Hematopoietic multipotent progenitor cell treated with erythropoietin and hydrocortisone succinate and interleukin-3 and kit ligand, for 6 days (in vitro differentiated cells): ENCODE measurements around the gene FIGNL1.

ENCODE experiments used
- DNase-seq: peaks from one replicate; pipeline ENCODE4 v3.0.0-alpha.2; 2015

The FIGNL1 gene

DNA sequence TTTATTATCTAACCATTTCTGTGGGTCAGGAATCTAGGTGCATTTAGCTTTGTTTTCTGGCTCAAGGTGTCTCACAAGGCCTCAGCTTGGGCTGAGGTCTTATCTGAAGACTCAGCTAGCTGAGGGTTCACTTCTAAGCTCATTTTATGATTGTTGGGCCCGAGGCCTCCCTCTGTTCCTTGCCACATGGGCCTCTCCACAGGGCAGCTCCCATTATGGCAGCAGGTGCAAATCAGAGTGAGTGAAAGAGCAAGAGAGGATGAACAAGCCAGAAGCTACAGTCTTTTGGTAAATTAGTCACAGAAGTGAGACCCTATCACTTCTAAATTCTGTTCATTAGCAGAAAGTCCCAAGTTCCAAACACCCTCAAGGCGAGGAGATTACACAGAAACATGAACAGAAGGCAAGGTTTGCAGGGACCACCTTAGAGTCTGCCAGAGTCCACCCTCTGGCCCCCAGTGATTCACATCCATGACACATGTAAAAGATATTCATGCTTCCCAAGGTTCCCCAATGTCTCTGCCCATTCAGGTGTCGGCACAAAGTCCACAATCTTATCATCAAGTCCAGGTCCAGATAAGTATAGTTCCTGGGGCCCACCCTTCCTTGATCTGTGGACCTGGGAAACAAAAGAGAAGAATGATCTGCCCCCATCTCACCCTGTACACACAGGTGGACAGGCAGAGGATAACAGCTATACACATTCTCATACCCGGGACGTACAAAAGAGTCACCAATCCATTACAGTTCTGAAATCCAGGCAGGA, 23.7 kb downstream of the FIGNL1 start:
- no peak for DNase-seq

DNA sequence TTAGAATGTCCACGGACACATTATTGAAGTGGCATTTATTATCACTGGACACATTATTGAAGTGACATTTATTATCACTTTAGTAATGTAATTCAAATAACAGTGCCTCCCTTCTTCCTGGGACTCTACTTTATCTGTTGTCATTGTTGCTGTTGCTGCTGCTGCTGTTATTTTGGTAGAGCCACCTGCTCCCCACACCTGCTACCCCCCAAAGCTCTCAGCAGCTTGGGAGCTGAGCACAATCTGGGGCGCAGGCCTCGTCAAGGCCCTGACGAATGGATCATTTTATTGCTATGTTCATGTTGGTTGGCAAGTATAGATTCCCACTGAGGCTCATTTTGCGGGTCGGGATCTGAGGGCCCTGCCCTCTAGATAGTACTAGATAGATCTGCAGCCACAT, 24.8 kb downstream of the FIGNL1 start:
- DNase-seq: no peak

DNA sequence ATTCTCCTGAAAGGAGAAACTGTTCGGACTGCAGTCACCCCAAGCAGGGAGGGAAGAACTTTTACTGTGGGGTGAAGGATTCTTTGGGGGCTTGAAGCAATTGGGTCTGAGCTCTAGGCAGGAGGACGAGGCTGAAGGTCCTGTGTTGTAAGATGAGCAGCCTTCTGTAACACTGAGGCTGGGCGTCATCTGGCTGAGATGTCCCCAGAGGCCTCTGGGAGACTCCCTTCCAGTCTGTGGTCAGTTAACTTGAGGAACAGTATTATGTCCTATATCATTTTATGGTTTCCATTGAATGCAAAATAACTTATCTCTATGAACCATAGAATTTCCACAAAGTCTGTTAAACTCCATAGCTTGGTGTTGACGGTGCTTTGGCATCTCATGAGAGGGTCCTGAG, 26.3 kb downstream of the FIGNL1 start:
- no peak for DNase-seq

DNA sequence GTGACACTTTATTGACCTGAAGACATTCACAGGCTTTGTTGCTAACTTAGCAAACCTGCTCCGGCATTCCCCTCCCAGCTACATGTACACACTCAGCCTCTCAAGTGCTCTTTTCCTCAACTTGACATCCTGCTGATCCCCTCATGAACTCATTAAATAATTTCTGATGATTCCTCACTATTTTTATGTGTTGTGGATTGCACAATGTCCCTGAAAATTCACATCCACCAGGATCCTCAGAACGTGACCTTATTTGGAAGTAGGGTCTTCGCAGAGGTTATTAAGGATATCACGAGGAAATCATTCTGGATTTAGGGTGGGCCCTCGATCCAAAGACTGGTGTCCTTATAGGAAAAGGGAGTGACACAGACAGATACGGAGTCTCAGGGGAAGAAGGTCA, 27.3 kb downstream of the FIGNL1 start:
- DNase-seq: no peak

DNA sequence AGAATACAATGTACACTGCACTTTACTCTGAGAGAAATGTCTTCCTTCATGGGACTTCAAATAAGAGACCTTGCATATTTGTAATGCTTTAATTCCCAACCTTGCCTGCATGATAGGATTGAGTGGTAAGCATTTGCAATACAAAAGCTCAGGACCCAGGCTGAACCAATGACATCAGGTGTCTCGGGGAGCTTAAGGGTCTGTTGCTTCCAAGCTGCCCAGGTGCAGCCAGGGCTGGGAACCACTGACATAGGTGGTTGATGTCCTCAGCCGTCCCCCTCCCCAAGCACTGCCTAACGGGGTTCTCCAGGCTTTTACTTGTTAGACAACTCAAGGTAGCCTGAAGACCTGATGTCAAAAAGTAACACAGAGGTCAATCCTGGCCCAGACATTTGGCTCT, 29.1 kb downstream of the FIGNL1 start:
- no peak for DNase-seq

DNA sequence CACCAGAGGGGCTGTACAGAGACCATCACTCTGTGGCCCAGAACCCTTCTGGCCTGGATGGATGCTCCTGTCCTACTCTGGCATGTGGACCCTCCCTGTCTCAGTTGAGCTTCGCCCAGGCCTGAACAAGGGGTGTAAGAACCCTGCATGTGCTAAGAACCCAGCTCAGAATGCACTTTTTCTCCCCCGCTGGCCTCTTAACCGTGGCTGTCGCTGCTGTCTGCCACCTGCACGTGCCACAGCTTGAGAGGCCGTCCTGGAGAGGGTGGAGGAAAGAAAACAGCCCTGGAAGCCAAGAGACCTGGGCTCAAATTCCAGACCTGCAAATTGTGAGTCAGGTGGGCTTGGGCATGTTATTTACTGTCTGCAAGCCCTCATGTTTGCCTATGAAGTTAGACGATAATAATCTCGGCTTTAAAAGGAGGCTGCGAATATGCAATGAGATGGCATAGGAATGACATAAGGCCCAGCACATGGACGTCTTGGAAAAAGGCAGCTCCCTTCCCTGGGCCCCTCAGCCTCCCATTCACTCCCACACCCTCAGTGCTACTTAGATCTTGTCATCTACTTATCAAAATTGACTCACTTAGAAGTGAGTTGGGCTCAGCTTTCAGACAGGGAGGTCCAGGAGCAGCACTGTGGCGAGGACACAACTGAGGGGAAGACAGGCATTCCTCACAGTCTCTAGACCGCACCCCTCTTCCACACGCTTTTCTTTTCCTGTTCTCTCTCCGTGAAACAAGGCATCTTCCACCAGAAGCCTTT, 31.4 kb downstream of the FIGNL1 start:
- no peak for DNase-seq

DNA sequence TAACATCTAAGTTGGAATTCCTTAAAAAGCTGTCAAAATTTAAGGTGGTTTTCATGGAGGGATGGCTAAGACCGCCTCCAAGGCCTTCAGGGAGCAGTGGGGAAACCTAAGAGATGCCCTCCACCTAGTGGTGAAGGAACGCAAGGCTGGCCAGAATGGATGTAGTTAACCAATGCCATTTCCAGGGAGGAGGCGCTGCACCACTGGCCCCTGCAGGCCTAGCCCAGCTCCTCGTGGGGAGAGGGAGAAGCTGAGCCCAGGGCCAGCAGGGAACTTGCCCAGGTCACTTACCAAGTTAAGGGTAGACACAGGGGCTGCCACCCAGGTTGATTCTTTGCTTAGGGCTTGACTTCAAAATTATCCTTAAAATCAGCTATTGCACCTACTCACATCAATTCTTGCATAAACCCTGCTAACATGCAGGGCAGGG, 32.0 kb downstream of the FIGNL1 start:
- DNase-seq: peak; percentile 95

DNA sequence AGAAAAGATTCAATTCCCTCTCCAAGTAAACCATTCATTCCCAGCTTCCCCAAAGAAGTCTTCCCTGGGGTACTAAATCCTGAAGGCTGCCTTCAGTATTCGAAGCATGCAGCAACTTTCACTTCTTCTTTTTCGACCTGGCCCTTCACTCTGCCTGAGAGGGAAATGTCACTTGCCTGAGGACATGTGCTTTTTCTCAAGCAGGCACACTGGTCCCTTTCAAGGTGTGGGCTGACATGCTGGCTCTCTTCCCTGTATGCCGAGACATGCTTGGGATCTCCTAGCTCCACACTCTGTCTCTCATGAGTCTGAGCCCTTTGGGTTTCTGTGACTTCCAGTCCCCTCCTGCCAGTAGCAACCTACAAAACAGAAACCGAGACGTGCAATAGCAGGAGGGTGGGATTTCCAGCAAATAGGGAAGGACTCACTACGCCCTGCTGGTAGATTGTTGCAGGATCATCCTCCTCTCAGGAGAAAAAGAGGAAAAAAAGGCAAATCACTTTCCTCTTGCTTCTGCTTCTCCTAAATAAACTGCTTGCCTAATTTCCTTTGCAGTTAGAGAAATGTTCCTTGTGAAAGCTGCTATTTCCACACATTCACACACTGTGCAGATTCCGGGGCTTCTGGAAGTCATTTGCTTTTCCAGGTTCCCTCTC, 33.5 kb downstream of the FIGNL1 start:
- DNase-seq: peak; percentile 39

DNA sequence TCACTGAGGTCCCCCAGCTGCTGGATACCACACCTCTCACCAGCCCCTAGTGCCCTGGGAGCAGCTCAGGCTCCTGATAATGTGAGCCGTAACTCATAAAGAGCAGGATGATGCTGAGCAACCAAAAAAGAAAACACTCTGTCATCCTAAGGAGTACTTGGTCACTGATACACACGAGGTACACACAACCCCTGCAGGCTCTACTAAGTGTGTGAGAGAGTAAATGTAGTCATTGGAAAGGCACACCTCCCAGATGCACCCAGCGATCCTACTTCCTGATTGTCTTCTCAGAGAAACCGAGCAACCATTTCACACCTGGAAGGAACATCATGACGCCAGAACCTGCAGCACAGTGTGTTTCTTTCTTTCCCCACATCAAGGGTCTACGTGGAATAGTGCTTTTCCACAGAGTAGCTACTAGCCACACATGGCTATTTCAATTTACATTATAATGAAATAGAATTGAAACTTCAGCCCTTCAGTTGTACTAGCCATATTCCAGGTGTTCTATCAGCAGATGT, 34.2 kb downstream of the FIGNL1 start:
- no peak for DNase-seq

DNA sequence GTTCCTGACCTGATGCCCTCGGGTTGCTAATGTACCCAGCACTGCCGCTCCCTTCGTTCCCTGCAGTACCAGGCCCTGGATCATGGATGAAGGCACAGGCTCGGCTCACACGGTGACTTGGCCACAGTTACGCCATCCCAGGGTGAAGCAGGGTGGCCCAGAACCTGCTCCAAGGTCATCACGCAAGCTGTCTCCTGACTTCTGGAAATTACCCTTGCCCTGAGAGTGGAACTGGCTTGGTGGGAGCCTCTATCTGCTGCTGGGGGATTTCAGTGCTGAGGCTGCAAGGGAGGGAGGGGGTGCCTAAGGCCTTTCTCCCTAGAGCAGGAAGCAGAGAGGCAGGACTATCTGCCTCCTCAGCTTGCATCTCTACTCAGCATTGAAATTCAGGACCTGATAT, 36.6 kb downstream of the FIGNL1 start:
- DNase-seq: no peak

DNA sequence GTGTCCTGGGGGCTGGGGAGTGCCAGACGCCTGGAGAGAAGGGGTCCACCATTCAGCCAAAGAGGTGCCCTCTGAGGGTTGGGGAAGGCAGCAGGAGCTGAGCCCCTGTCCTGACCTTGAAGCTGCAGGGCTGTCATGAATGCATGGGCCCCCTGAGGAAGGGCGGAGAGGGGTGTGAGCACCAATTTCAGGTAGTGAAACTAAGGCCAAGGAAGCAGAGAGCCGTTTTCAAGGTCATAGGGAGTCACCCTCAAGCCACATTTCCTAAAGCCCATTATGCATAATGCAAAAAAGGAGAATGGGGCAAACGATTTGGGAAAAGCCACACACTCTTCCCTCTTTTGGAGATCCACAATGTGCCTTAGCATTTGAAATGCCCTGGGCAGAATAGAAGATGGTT, 37.2 kb downstream of the FIGNL1 start:
- no peak for DNase-seq

DNA sequence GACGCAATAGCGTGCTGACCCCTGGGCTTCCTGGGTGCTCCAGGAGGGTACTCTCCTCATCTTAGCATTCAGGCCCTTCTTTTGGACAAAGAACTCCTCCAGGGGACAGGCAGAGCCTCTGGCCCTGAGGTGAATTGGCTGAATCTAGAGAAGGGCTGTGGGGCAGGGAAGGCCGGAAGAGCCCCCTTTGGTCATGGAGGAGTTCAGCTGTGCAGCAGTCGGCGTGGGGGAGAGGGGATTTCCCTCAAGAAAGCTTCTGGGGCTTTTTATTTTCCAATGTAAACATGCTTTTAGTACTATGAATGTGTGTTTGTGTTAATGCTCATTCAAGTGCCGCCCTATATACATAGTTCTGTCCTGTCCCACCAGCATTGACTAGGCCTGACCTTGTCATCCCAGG, 38.8 kb downstream of the FIGNL1 start:
- no peak for DNase-seq

DNA sequence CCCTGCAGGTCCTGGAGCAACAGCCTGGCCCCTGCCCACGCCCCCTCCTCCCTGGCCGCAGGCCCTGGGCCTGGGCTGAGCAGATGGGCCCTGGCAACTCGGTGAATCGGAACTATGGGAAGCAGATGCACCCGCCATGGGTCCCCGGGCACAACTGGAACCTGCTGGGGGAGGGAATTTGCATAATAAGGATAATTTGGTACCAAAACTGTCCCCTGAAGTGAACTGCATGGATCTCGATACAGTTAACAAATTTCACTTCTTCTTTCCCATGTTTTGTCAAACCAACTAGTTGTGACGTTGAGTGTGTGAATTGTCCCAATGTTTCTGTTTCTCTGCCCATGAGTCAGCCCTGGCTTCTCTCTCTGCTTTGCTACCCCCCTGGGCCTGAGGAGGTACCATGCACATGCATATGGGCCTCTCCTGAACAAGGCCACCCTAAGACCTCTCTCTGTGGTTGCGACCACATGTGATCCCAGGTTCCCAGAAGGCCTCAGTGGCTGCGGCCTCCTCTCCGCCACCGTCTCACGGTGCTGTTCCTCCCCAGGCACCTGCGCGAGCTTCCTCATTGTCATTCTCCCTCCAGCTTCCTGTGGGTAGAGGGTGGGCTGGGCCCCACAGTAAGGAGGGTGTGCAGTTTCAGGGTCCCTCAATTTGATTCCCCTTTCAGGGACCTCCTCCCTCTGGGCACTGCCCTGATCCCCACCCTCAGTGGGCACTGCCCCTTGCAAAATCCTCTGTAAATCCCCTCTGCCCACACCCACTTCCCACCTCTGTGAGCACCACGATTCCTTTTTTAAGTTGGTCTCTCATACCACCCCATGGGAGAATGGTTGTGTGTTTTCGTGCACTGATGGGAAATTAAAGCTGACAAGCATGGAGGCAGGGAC, 40.0 kb downstream of the FIGNL1 start:
- DNase-seq: peak; percentile 21

DNA sequence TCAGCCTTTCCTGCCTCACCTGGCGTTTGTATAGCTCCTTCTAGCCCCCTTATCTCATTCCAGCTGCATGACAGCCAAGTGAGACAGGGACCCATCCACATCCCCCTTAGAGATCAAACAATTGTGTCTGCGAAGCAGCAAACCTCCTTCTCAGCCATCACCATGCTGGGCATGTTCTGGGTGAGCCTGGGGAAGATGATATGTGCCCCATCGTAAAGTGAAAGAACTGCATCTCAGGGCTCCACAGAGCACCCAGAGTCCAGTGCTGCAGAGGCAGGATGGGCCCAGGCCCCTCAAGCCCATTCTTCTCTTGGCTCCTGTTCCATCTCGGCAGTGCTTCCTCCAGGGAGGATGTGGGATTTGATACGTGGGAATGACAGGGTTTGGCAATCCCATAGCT, 43.2 kb downstream of the FIGNL1 start:
- DNase-seq: no peak

DNA sequence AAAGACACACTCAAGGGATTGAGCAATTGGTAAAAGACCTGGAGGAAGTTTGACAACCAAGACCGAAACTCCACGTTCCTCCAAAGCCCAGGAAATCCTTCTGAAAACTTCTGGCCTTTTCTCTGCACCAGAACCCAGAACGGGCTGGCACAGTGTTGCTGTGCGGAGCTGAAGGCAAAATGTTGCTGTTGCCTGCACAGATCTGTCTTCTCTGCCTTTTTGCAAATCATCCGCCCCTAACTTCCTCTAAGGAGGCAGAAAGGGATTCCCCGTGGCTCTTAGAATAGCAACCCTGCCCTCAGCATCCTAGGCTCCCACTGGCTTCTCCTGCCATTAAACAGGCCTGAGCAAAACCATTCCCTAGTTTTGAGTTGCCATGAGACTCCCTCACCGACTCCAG, 44.9 kb downstream of the FIGNL1 start:
- no peak for DNase-seq

DNA sequence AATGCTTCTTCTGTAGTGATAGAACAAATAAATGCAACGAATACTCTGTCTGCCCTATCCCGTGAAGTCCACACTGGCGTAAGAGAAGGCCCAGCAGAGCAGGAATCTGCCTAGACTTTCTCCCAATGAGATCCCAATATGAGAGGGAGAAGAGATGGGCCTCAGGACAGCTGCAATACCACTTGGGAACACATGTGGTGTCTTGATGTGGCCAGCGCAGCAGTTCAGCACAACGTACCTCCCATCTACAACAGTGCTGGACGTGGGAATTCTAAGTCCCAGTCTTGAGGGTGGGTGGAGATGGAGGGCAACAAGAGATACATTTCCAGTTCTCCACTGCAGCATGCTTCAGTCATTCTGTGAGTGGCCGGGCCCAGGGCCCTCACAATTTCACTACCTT, 45.8 kb downstream of the FIGNL1 start:
- no peak for DNase-seq

DNA sequence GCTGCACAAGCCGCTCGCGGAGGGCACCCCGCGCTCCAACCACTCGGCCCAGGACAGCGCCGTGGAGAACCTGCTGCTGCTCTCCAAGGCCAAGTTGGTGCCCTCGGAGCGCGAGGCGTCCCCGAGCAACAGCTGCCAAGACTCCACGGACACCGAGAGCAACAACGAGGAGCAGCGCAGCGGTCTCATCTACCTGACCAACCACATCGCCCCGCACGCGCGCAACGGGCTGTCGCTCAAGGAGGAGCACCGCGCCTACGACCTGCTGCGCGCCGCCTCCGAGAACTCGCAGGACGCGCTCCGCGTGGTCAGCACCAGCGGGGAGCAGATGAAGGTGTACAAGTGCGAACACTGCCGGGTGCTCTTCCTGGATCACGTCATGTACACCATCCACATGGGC, 50.0 kb downstream of the FIGNL1 start:
- DNase-seq: no peak

DNA sequence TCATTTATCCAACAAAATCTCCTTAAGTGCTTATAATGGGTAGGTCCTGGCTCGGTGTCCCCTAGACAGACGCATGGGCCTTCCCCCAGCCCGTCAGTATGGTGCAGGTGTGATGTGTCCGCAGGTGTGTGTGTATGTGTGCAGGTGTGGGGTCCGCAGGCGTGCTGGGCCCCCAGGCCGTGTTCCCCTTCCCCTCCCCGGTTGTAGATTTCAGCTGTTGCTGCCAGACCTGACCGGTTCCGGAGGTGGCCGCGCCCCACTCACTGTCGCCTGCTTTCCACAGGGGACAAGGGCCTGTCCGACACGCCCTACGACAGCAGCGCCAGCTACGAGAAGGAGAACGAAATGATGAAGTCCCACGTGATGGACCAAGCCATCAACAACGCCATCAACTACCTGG, 50.5 kb downstream of the FIGNL1 start:
- DNase-seq: no peak

DNA sequence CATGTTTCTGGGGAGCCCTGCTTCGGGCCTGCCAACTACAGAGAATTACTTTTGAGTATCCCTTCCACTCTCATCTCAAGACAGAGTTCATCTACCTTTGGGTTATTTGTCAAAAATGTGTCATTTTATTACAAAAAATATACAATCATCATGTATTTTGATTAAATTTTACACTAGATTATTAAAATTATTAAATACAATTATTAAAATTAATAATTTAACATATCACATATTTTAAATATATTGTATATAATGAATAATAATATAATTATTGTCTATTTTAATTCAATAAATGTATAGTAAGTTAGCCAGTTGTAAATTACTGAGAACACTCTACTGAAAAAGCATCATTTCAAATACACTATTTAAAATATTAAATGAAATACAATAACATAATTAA, 50.9 kb downstream of the FIGNL1 start:
- DNase-seq: no peak

DNA sequence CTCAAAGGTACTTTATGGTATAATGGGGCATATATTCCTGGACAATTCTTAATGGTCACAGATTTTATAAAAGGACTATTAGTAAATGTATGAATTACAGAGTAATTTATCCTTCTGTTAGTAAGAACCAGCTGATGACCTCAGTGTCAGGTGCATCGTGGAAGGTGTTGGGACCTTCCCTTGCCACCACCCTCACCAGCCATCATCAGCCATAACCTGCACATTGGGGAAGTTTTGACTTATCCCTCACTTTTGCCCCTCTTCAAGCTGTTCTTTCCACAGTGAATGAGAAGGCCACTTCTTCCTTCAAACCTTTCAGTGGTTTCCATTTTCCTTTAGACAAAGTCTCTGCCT, 52.2 kb downstream of the FIGNL1 start:
- DNase-seq: no peak

DNA sequence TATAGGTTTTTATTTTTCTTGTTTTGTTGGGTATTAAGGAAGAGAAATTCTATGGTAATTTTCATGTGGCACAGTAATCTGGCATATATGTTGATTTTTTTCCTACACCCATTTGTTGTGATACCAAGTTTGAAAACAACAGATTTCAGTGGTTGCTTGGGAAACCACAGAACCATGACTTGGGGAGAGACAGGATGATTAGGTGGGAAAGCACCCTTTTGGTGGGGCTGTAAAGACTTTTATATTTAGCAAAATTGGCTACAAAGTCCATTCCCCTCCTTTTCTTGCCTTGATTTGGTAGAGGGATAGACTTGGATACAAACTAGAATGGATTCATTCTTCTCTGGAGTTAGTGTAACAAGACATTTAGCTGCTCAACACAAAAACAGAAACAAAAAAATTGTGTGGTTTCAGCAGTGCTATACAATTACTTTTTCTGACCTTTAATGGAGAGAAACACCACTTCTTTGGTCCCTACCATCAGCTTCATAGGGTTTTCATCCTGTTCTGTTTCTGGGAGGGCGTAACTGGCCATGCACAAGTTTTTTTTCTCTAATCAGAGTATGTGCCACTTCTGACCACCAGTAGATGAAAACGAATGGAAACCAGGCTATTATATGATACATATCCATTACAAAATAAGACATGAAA, 52.7 kb downstream of the FIGNL1 start:
- no peak for DNase-seq

DNA sequence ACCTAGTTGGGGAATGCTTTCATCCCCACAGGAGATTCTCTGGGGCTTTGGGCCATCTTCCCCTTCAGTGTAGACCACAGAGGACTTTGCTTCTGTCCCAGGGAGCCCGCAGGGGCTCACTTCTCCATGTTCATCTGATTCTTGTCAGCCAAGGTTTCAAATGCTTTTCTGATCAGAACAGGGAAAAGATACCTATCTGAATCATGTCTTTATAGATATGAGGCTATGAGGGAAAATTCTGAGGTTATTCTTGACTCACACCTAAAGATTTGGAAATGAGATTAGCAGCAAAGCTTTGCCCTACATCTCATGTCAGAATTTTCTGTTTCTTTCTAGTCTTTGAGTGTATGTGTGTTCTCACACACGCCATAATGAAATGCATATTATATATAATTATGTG, 53.3 kb downstream of the FIGNL1 start:
- no peak for DNase-seq
